H4 (cell line): Measurements from ENCODE around the gene NOS1. TPM values are rescaled to one million over a fixed set of nuclear protein-coding genes. Genes with fewer than 3 reads are reported as not detected.
A peak's percentile ranks its signal among the peaks of the same experiment; 100 is the strongest.

ENCODE experiments used
- DNase-seq: peaks from one replicate; pipeline ENCODE4 v3.0.0-alpha.2; 2015; ENCODE audit warnings: low spot score
- total RNA-seq: library from RNA; depleted of rRNA; stranded (reverse); fragments of >200 nt; shearing (Covaris generic); gene quantifications from 2 replicates; pipeline ENCODE4 v1.2.3, GENCODE V29; 2014

The NOS1 gene
- total RNA-seq, 1 experiment from 2014 or later: not detected

DNA sequence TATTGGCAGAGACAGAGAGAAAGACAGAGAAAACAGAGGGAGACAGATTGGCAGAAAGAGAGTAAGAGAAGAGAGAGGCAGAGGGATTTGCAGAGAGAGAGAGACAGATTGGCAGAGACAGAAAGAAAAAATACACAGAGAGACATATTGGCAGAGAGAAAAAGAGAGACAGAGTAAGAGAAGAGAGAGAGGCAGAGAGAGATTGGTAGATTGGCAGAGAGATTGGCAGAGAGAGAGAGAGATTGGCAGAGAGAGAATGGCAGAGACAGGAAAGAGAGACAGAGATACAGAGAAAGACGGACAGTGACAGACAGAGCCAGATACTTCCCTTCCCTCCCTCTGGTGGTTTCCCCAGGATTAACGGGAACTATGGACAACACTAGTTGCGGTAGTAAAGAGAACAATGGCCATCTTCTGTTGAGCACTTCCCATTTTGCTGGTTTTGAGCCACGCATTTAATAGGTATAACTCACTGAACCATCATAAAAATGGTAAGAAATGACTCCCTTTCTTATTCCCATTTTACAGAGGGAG lies 2.6 kb upstream of the NOS1 start:
- DNase-seq: no peak

- no peak for DNase-seq
Observed at GRCh38 chr12:117363056-117363662, 1.7 kb upstream of the NOS1 start.

GRCh38 chr12:117362391-117362790 lies 965 bp upstream of the NOS1 start:
- DNase-seq: no peak

- DNase-seq: no peak
Observed at GRCh38 chr12:117361905-117362304, 479 bp upstream of the NOS1 start.

DNA sequence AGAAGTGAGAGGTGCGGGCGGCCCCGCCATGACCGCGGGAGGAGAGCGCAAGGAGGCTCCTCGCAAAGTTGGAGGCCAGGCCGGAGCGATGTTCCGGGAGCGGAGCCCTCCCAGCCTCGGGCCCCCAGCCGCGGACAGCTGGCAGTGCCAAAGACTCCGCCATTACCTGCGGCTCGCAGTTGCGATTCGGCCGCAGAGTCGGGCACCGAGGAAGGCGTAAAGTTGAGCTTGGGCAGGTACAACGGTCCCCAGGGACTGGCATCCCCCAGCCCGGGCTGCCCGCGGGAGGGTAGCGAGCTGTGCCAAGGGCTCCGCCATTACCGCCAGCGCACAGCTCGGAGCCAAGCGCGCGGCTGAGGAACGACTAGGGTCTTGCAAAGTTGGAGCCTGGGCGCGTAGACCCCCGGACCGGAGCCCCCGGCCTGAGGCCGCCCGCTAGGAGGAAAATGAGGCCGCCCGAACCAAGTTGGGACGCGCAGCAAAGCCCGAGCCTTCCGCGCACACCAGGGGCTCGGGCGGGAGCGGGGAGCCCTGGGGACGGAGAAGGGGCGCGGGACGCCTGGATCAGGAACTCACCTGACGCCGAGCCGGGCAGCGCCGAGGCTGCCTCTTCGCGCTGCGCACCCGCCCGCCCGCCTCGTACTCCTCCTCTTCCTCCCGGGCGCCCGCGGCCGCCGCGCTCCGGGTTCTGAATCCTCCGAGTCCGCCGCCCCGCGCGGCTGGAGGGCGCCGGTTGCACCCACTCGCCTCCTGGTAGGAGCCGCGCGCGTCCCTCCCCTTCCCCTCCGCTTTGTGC lies 677 bp downstream of the NOS1 start:
- DNase-seq: no peak

- no peak for DNase-seq
Observed at GRCh38 chr12:117360222-117360550, 1.2 kb downstream of the NOS1 start.

DNA sequence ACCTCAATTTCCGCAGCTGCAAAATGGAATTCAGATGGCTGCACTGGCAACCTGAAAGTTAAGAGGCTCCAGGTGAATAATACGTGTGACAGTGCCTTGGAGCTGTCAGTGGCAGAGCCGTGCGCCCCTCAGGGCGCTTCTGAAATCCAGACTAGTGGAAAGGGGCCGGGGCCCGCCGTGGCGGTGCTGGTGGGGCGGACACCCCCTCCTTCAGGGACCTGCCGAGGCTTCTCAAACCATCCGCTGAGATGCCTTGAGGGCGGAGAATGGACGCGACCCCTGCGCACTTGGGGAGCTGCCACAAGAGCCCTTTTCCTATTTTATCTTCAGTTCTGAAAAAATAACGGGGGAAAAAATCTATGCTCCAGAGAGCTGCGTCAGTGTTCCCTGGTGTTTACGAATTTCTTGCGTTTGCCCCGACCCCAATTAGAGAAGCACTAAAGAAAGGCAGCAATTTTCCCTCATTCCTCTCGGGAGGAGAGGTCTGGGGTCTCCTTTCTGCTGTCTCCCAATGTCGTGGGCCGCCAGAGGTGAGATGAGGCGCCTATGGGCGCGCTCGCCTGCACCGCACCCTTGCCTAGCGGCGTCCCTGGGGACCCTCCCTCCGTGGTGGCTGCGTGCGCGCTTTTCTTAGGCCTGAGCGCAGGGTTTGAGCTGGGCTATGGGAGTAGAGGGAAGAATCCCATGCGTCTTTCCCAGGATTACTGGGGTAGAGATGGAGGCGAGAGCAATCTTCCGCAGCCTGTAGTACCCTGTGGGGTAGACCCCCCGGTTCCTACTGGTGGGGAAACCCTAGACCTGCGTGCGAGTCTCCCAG lies 2.2 kb downstream of the NOS1 start:
- DNase-seq: no peak

DNA sequence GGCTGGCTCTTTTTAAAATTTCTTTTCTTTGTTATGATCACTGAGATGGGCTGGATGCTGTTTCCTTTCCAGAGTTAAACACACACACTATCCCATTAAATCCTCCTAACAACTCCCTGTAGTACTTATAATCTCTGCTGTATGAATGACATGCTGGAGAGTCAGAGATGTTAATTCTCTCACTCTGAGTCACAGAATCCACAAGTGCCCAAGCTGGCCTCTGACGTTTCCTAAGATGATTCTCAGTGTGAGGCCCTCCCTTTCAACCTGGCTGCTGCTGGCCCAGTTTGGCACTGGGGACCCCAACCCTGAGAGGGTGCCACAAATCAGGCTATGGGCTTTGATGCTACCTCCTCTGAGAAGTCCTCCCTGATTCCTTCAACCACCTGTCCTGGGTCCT lies 5.4 kb downstream of the NOS1 start:
- no peak for DNase-seq

- DNase-seq: no peak
Observed at GRCh38 chr12:117352883-117353282, 8.5 kb downstream of the NOS1 start.

- DNase-seq: no peak
Observed at GRCh38 chr12:117352206-117352605, 9.2 kb downstream of the NOS1 start.

GRCh38 chr12:117350140-117350539 lies 11.3 kb downstream of the NOS1 start:
- no peak for DNase-seq

DNA sequence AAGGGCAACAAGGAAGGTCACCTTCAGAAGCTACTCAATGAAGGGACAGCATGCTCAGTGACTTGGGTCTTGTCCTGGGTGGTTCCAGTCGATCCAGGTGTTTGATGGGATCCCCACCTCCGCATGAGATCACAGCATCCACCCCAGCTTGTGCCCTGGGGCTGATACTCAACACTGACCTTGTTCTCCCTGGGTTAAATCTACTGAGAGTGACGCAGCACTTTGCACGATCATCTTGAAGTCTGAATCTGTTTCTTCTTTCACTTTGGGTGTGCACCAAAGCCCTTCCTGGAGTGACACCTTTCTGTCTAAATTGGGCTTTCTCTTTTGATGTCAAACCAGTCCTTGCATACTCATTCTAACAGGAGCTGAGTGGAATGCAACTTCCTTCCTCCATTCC lies 13.8 kb downstream of the NOS1 start:
- DNase-seq: no peak

- no peak for DNase-seq
Observed at GRCh38 chr12:117344716-117345115, 16.7 kb downstream of the NOS1 start.

DNA sequence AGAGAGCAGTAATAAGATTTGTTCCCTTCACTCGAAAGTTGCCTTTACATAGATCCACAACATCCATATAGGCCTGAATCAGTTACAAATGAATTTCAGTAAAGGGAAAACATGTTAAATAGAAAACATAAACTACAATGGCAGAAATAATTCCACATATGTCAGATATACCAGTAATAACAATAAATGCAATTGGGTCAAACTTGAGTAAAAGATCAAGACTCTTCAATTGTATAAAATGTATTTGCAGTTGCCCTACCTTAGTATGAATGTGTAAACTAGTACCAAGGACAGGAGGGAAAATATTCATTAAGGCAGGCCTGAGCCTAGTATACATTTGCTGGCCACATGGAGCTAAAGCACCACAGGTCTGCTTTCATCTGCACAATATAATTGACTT lies 17.6 kb downstream of the NOS1 start:
- DNase-seq: no peak

DNA sequence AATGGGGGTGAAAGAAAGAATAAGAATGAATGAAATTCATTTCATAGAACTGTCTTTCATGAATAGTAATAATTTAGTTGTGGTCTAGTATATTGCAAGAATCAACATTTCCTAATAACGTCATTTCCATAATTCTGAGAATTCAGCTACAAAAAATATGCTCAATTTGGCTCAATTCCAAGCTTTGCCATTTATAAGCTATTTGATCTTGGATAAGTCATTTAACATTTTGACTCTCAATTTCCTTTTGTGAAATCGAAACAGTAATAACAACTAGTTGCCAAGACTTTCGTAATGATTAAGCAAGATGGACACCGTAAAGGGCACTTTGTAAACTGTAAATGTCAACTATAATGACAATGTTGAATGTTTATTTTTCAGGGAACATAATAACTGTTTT lies 18.1 kb downstream of the NOS1 start:
- DNase-seq: no peak

DNA sequence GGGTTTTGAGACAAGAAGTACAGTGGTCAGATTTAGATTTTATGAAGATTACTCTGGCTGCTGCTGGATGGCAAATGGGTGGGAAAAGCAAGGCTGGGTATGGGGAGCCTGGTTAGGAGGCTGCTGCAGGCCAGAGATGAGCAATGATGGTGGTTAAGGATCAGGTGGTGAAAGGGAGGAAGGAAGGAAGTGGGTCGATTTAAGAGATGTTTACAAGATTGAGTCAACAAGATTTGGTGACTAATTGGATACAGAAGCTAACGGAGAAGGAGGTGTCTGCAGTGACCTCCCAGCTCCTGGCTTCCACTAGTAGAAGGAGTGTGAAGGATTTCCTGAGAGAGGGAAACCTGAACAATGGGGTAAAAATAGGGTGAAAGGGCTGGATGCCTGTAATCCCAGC lies 18.7 kb downstream of the NOS1 start:
- peak; percentile 58 for DNase-seq

DNA sequence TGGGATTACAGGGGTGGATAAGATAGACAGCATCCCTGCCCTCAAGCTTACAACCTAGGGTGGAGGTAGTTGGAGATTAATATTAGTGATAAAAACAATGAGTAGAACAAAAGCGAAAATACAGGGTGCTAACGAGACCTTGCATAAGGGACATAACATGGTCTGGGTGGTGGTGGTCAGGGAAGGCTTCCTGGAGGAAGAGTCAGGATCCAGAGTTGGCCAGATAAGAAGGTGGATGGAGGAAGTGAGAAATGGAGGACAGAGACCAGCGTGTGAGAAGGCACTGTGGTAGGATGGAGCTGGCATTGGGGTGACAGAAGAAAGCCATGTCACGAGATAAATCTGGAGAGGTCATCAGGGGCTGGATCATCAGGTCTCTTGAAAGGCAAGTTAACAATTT lies 19.2 kb downstream of the NOS1 start:
- DNase-seq: no peak

DNA sequence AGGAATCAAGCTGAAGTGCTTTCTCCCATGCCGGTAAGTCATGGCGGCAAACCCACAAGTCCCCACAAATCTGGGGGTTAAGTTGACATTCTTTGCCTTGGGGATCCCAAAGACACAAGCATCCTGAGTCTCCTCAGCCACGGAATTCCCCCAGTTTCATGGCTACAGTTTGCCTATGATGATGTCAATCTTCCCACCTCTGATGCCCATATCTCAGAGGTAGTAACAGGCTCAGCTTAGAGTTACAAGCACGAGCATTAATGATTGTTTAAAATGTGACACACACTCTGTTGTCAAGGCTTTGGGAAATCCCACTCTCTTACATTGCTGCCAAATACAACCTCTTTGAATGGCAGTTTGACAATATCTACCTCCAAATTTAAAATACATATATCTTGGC lies 22.3 kb downstream of the NOS1 start:
- no peak for DNase-seq

- peak; percentile 71 for DNase-seq
Observed at GRCh38 chr12:117334855-117335587, 26.4 kb downstream of the NOS1 start.

DNA sequence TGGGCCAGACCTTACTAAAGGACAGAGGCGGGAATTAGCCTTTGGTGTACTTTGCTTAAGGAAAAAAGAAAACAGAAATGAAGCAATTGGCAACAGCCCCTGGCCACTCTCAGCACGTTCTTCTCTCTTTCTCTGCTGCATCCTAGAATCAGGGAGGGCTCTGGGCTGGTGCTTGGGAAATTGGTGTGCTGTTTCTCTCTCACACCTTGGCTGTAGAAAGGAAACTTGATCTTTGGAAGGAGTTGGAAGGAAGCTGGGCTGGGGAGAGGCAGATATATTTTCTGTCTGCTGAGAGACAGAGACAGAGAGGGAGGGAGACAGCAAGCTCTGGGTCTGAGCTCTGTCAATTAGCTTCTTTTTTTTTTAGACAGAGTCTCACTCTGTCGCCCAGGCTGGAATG lies 27.4 kb downstream of the NOS1 start:
- no peak for DNase-seq

- no peak for DNase-seq
Observed at GRCh38 chr12:117333331-117333881, 28.0 kb downstream of the NOS1 start.

DNA sequence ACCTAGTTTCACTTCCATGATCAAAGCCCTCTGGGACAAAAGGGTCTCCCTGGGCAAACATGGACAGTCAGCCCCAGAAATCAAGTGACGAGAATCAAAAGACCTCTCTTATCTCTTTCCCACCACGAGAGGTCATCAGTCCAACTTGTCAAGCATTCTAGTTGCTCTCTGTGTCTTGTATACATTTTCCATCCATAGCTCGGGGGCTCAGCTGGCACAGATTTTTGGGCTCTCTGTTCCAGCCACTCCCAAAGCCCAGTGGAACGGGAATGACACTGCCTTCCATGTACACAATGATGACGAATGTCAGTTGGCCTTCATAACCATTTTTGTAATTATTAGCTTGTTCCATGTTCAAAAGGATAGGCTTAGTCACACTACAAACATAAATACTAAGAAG lies 29.7 kb downstream of the NOS1 start:
- no peak for DNase-seq
